NCI-H146 treated with DMSO at 0.1 percent for 48 hours (cell line): Measurements from ENCODE around the gene PRSS1.
"Not testable (repeated sequence)": the region's sequence is repeated elsewhere in the genome, so short reads cannot be mapped to it uniquely, and the experiment has no call there.

ENCODE experiments used
- DNase-seq: peaks from one replicate; lab custom pipeline; 2025; ENCODE audit not compliant: unreplicated experiment; lab: John Stamatoyannopoulos, UW

Gene PRSS1

DNA sequence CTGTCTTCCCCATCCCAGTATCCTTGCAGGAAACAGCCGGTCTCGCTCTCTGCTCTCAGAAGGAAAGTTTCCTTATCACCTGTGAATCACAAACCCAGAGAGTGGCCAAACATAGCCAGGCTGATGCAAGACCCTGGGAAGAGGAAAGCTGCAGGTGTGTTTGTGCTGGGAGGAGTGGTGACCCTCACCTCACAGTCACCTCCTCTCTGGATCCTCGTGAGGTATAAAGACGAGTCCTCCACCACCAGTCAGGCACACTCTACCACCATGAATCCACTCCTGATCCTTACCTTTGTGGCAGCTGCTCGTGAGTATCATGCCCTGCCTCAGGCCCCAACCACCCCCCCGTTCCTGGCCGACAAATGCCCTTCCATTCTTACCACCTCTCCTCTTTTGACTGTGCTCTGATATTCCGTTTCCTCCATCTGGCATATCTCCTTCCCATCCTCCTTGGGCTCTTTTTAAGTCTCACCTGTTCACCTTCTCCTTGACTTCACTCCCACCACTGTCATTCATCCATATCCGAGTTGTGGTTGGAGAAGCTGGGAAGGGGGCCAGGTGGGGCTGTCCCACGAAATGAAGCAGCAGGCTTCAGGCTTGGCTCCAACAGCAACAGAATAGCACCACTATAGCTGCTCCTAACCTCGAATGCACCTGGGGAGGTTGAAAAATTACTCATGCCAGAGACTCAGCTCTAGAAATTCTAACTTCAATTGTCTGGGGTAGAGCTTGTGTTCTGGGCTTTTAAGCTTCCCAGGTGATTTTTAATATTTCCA, at the start of gene PRSS1:
Gene PRSS1, plus strand, starts transcription at position 255 of the 776 bp plus-strand sequence. Its CDS starts 13 bp downstream, at position 268.
- no peak for DNase-seq

DNA sequence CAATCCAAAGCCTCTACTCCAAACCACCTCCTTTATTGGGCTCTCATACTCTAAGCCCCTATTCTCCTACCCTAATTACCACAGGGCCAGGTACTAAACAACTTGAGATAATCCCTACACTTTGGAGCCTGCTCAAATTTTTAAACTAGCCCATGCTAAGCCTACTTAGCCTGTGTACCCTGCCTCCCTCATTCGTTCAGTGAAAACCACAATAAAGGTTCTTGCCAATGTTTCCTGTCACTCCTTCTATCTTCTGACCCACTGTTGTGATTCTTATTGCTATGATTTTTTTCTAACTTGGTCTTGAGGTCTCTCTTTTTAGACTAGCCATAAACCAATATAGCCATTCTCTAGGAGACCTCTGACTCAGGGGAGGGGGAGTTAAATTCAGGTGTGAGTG, 48.3 kb upstream of the PRSS1 start:
- not testable (repeated sequence) for DNase-seq

DNA sequence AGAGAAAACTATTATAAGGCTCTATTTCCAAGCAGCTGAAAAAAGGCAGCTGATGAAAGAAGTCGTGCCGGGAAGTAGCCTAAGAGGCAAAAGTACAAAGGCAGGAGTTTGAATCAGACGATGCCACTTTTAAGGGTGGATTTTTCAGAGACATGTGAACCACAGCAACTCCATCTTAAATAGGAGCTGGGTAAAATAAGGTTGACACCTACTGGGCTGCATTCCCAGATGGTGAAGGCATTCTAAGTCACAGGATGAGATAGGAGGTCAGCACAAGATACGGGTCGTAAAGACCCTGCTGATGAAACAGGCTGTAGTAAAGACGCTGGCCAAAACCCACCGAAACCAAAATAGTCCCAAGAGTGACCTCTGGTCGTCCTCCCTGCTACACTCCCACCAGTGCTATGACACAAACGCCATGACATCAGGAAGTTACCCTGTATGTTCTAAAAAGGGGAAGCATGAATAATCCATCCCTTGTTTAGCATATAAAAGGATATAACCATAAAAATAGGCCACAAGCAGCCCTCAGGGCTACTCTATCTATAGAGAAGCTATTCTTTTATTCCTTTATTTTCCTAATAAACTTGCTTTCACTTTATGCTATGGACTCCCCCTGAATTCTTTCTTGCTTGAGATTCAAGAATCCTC, 45.5 kb upstream of the PRSS1 start:
- no peak for DNase-seq

DNA sequence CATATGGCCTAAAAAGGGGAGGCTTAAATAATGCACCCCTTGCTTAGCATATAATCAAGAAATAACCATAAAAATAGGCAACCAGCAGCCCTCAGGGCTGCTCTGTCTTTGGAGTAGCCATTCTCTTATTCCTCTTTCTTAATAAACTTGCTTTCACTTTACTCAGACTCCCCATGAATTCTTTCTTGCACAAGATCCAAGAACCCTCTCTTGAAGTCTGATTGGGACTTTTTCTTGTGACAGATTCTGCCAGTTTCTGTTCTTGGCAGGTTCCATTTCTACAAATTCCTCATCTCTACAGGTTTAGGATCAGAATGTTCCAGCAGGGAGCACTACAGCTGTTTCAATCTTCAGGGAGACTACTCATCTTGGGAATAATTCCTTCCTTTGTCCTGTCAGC, 40.5 kb upstream of the PRSS1 start:
- not testable (repeated sequence) for DNase-seq

DNA sequence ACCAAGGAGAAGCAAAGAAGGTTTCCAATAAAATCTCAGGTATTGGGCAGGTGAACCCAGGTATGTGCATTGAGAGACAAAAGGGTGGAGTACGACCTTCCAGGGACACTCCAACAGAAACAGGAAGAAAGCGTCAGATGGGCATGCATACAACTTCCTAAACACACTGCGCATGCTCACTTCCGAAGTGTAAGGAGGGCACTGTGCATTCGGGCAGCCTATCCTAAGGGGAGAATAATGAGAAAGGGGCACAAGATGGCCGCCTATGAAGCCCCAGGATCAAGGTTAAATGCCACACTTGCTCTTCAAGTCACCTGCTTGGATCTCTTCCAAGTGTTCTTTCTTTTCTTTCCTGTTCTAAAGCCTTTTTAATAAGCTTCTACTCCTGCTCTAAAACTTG, 39.4 kb upstream of the PRSS1 start:
- DNase-seq: no peak

DNA sequence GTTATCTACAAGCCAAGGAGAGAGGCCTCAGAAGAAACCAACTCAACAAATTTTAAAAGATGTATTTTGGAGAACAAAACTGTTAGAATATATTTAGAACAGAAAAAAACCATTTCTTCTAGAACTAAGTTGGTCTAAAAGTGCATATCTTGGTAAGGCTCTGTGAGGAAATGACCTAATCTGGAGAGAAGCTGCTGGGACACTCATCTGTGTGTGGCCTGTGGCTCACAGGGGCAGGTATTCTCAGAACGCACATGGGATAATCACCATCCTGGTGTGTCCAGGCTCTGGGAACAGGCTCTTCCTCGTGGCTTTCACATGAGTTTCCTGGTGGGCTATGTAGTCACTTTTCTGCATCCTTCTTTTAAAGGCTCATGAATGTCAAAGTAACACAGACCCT, 38.1 kb upstream of the PRSS1 start:
- DNase-seq: no peak

DNA sequence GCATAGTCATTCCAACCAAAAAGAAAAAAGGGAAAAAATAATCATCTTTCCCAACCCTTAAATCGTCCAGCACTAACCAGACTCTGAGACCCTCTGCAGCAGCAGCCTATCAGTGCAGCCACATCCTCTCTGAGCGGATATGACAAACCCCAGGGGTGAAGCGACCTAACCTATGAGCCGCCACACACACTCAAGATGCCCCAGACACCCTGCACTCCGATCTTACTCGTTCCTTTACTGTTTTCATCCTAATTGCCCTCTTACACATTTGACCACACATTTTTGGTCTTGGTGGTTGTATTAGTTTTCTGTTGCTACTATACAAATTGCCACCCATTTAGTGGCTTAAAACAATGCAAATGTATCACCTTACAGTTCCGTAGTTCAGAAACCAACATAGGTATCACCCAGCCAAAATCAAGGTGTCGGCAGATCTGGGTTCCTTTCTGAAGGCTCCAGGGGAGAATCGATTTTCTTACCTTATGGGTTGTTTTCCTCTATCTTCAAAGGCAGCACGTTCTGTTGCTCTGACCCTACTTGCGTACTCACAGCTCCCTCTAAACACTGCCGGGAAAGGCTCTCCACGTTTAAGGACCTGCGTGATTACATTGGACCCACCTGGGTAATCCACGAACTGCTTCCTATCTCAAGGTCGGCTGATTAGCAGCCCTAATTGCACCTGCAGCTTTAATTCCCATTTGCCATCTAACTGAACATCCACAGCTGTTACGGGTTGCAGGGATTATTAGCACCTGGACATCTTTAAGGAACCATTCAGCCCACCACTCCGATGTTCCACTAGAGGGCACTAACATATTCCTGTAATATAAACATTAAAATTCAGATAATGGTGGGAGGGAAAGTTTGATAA, 37.3 kb upstream of the PRSS1 start:
- DNase-seq: no peak

DNA sequence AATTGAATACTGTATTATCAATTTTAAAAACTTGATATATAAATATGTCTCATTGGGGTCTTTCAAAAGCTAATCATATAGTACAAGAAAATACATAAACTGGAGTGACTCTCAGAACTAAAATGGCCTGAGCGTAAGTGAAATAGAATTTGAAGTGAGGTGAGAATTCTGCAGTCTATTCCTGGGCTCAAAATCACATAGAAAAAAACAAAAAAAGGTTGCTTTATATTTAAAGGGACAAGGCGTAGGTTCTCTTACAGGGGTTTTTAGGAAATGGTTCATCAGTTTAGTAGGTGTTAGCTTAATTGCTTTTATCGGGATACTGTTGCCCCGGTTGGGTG, 36.7 kb upstream of the PRSS1 start:
- DNase-seq: no peak

DNA sequence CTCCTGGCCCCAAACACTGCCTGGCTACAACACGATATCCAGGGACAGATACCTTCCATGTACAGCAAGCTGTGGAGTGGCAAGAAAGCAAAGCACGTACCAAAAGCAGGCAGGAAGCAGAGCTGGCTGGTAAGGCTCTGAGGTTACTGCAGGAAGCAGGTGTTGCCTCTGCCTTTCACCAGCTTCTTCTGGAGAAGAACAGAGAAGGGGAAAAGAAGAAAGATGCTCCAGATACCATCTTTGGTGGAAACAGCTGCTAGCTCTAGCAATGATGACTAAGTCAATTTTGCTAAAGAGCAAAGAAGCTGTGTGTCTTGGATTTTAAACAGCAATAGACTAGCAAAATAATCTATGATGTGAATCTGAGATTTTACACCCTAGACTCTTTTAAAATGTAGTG, 34.9 kb upstream of the PRSS1 start:
- DNase-seq: no peak

DNA sequence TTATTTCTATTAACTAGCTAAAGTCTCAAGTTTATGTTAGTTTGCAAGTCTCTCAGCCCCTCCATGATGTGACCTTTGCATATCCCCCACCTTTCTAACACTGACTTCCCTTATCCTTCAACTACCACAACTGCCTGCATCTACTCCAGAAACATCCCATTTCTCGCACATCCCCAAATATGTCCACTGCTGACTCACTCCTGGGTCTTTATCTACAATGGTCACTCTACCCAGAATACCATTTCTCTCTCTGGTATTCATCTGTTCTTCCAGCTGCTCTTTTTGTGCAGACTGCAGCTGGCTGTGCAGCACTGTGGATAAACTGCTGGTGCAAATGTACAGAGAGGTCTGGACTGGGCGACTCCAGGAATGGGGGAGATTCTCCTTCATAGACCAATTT, 32.7 kb upstream of the PRSS1 start:
- DNase-seq: no peak

DNA sequence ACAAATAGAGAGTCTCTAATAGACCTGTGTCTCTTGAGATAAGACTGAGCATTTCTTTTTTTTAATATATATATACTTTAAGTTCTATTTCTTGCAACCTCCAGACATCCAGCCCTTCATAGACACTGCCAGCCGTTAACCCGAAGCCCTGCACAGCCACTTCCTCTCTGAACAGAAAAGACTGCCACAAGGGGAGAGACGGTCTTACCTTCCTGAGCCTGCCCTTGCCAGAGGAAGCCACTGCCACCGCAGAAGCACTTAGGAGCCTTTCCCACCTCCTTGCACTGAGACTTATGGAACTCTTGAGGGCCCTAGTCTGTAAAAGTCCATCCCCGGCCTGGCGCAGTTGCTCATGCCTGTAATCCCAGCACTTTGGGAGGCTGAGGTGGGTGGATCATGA, 31.8 kb upstream of the PRSS1 start:
- DNase-seq: no peak

DNA sequence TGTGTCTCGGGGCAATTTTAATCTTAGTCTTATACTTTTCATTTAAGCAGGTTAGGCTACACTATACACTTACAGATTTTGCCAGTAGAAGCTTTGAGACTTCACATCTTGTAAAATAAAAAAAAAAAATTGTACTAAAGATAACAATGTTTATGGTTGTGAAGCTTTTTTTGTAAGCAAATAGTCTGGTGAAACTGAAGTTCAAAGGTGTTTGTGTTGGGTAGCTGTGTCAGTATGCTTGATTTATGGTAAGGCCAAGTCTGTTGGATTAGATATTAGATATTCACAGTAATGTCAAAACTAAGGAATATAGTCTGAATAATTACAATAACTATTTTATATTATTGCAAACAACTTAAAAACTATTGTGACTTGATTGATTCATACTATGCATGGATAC, 31.0 kb upstream of the PRSS1 start:
- DNase-seq: no peak

DNA sequence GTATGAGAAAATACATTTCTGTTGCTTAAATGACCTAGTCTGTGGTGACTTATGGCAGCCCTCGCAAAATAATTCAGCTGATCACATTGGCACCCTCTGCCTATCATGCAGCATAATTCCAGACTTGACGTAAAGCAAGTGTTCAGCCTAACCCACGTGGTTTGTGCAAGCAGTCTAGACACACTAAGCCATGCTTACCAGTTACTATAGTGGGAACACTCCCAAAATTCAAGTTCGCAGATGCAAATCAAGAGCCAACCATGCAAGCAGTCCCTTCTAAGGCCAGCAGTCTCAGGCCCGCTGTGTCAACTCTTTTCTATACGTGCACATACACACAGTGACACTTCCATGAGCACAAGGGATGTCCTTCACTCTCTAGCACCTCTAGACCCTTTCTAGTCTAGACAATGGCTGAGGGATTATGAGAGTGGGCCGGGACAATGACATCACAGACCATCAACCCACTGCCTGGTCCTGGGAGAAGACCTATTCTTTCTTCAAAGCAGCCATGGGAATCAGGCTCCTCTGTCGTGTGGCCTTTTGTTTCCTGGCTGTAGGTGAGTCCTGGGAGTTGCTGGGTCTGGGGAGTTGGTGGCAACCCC, 29.0 kb upstream of the PRSS1 start:
- no peak for DNase-seq

DNA sequence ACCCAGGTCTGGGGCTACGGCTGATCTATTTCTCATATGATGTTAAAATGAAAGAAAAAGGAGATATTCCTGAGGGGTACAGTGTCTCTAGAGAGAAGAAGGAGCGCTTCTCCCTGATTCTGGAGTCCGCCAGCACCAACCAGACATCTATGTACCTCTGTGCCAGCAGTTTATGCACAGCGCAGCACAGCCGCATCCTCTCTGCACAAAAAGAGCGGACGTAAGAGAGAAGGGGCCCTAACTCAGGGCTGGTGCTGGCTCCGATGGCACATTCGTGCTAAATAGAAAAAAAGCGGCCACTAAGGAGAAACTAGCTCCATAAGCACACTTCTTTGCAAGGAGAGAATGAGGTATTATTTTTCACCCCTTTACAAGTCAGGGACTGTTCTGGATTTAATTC, 28.3 kb upstream of the PRSS1 start:
- no peak for DNase-seq

DNA sequence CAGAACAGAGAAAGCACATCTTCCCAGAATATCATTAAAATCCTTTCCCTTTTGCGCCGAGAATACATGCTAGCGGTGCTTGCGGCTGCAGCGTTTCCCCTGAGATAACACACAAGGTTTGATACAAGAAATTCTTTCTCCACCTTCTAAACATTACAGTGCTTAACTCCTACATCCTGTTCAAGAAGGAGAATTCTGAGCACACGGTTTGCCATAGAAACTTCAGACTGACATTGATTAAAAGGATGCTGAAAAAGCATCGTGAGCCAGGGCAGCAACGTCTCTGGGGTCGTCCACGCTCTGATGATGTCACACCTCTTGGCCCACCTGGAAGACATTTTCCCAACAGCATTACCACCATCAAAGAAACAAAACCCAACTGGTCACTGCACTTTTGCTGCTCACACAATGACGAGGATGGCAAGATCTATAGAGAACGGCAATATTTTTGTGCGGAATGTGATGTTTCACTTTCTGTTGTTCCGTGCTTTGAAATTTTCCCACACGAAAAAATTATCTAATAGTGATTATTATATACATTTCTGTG, 27.0 kb upstream of the PRSS1 start:
- DNase-seq: no peak

DNA sequence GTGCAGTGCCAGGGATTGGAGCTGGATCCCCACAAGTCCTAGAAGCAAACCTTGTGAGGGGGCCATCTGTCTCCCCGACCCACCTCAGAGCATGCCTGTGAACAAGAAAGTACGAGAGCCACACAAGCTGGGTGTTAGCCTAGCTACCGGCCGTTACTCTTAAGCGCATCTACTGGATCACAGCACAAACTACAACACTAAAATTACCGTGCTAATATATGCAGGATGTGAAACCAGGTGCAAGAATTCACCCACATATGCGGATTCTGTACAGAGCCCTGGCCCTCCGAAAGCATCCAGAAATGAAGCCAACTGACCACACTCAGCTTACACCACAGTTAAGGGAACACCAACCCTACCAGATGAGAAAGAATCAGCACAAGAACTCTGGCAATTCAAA, 16.0 kb upstream of the PRSS1 start:
- no peak for DNase-seq

DNA sequence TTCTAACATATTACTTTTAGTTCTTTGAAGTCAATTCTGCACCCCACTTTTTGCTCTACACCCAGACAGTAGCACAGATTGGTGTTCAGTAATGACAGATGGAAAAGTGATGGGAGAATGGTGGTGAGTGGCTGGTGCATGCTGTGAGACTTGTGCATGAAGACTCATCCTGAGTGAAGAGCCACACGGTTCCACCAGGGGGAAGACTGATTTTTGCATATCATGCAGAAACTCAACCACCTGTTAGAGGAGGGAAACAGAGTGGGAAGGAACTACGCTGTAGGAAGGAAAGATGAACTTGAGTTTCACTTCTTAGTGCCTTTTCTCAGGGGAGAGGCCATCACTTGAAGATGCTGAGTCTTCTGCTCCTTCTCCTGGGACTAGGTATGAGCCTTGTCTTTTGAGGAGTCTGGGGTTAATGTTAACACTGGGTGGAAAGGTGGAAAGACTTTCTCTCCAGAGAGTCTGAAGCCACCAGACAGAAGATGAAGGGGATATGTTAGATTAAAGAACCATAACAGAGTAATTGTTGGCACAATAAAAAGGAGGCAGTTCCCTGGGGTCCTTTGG, 9.3 kb upstream of the PRSS1 start:
- DNase-seq: no peak

DNA sequence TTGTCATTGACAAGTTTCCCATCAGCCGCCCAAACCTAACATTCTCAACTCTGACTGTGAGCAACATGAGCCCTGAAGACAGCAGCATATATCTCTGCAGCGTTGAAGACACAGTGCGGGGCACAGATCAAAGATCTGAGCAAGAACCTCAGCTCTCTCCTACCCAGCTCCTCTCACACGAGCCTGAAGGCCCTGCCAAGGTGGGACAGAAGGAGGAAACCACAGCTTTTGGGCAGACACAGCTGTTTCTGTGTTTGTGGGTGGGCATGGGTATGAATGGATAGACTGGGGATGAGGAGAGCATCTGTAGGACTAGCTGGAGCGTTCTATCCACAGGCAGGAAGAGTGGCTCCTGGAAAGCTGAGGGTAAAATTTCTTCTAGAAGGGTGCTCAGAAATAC, 8.5 kb upstream of the PRSS1 start:
- no peak for DNase-seq

DNA sequence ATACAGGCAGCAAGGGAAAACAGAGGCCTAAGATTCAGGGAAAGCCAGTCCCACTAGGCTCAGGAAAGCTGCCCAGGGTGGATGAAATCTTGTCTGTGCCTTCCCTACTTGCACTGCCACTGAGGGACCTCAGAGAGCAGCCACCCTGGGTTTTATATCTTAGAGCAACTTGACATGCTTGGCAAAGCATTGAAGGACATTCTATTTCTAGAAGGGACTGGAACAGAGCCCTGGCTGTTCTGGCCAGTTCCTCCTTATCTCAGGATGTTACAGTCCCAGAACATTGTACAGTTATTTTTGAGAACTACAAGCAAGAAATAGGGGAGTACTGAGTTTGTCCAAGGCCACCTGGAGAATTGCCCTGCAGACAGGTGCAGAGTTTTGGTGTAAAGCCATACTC, 7.3 kb upstream of the PRSS1 start:
- DNase-seq: not testable (repeated sequence)

DNA sequence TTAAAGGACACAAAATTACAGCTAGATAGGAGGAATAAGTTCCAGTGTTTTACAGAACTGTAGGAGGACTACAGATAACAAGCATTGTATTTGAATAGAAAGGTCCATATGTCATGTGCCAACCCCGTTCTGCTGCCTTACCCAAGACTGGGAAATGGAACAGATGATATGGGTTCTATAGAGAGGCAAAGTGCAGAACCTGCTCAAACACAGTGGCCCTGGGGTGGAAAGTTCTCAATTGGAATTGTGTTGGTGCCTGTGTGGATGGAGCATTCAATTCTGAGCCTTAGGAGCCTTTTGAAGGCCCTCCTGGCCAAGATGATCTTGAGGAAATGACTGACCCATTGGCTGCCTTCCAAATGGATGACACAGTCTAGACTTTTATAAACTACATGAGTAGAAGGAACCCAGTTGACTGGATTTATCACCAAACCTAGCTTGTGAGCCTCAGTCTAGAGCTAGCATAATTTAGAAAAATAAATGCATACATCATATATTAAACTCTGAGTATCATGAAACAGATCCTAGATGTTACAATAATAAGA, 4.1 kb upstream of the PRSS1 start:
- no peak for DNase-seq

DNA sequence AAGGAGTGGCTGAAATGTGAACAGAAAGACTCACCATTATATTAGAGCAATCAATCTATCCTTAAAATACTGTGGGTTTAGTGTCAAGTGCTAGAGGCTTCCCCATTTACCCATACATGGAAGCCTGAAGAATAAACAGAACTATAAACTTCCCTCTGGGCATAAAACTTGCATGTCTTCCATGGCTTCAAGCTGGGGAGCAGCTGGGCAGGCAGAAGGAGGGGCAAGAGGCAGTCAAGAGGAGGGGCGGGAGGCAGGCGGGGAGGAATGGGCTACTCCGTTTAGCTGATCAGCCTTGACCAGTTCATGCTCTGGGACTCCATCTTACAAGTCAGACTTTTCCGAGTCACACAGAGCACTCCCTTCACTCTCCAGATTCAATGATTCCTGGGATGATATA, 3.5 kb upstream of the PRSS1 start:
- no peak for DNase-seq
